ENCODE measurements around the gene RALGPS1. TPM values are rescaled to one million over a fixed set of nuclear protein-coding genes. Genes with fewer than 3 reads are reported as not detected.
A peak's percentile ranks its signal among the peaks of the same experiment; 100 is the strongest.

Gene RALGPS1
- total and polyA plus RNA-seq, 2 donors (not counting 1 experiment from before 2014, with no cell fraction given): 2.0 to 5.9 TPM

- Histone ChIP-seq H3K36me3 (ENCODE audit: control insufficient read depth, insufficient read depth, low read length) (no peaks in the 10 kb centered on the region), H3K4me2 (ENCODE audit: extremely low read depth, insufficient read depth, low read length) (peak overlapping the region; percentile 62), H3K79me2 (ENCODE audit: control insufficient read depth, insufficient read depth, low read length) (no peaks in the 10 kb centered on the region), H3K4me1 (ENCODE audit: control insufficient read depth, extremely low read depth, insufficient read depth, low read length) (peaks cover 8% of the 10 kb centered on the region), H4K20me1 (ENCODE audit: control insufficient read depth, extremely low read depth, insufficient read depth, low read length) (no peaks in the 10 kb centered on the region), H3K9ac (ENCODE audit: insufficient read depth, low read length) (no peak overlapping the region), H2AFZ (ENCODE audit: low read length) (no peak overlapping the region), H3K27me3 (ENCODE audit: control insufficient read depth, insufficient read depth, low read length) (peaks cover 2% of the 10 kb centered on the region), H3K4me3 (replicated peaks in 1 of 4; ENCODE audit: control extremely low read depth in 1 of 4, insufficient read depth in 1 of 4, low read depth in 3 of 4, low read length in 4 of 4) (peak overlapping the region in 1 of 4 experiments; percentile 6), H3K9me3 (ENCODE audit: control insufficient read depth, insufficient read depth, low read depth, low read length) (no peaks in the 10 kb centered on the region), H3K27ac (ENCODE audit: insufficient read depth, low read length) (peak overlapping the region; percentile 32)
- TF ChIP-seq EZH2 (IDR thresholded peaks at IDR 0.05; ENCODE audit: low read length, missing control alignments) (no peak), CTCF (conservative IDR thresholded peaks at IDR 0.05 in 1 of 2, IDR thresholded peaks at IDR 0.05 in 1 of 2; ENCODE audit: low read depth in 1 of 2, low read length in 2 of 2) (no peak)
- peak; percentile 75 to 96 for DNase-seq (ENCODE audit: low read depth in 2 of 2)
Observed at GRCh38 chr9:127154390-127155191, 240.0 kb downstream of the RALGPS1 start.

- no peak for DNase-seq (ENCODE audit: low read depth in 2 of 2)
- Histone ChIP-seq H2AFZ (ENCODE audit: low read length) (no peak overlapping the region), H3K4me1 (ENCODE audit: control insufficient read depth, extremely low read depth, insufficient read depth, low read length) (peaks cover 14% of the 10 kb centered on the region), H3K27me3 (ENCODE audit: control insufficient read depth, insufficient read depth, low read length) (peaks cover 2% of the 10 kb centered on the region), H4K20me1 (ENCODE audit: control insufficient read depth, extremely low read depth, insufficient read depth, low read length) (no peaks in the 10 kb centered on the region), H3K36me3 (ENCODE audit: control insufficient read depth, insufficient read depth, low read length) (no peaks in the 10 kb centered on the region), H3K27ac (ENCODE audit: insufficient read depth, low read length) (no peak overlapping the region), H3K9me3 (ENCODE audit: control insufficient read depth, insufficient read depth, low read depth, low read length) (no peaks in the 10 kb centered on the region), H3K79me2 (ENCODE audit: control insufficient read depth, insufficient read depth, low read length) (no peaks in the 10 kb centered on the region), H3K4me3 (replicated peaks in 1 of 4; ENCODE audit: control extremely low read depth in 1 of 4, insufficient read depth in 1 of 4, low read depth in 3 of 4, low read length in 4 of 4) (no peak overlapping the region), H3K4me2 (ENCODE audit: extremely low read depth, insufficient read depth, low read length) (no peak overlapping the region), H3K9ac (ENCODE audit: insufficient read depth, low read length) (no peak overlapping the region)
- TF ChIP-seq EZH2 (IDR thresholded peaks at IDR 0.05; ENCODE audit: low read length, missing control alignments) (no peak), CTCF (conservative IDR thresholded peaks at IDR 0.05 in 1 of 2, IDR thresholded peaks at IDR 0.05 in 1 of 2; ENCODE audit: low read depth in 1 of 2, low read length in 2 of 2) (no peak)
Observed at GRCh38 chr9:127155314-127155960, 240.9 kb downstream of the RALGPS1 start.

- TF ChIP-seq EZH2 (IDR thresholded peaks at IDR 0.05; ENCODE audit: low read length, missing control alignments): no peak
- TF ChIP-seq CTCF (conservative IDR thresholded peaks at IDR 0.05 in 1 of 2, IDR thresholded peaks at IDR 0.05 in 1 of 2; ENCODE audit: low read depth in 1 of 2, low read length in 2 of 2): no peak
- H3K4me1 ChIP-seq (ENCODE audit: control insufficient read depth, extremely low read depth, insufficient read depth, low read length): peaks cover 24% of the 10 kb centered on the region
- H3K9ac ChIP-seq (ENCODE audit: insufficient read depth, low read length): no peak overlapping the region
- no peak overlapping the region for H2AFZ ChIP-seq (ENCODE audit: low read length)
- H3K4me3 ChIP-seq (replicated peaks in 1 of 4; ENCODE audit: control extremely low read depth in 1 of 4, insufficient read depth in 1 of 4, low read depth in 3 of 4, low read length in 4 of 4): no peak overlapping the region
- no peak overlapping the region for H3K4me2 ChIP-seq (ENCODE audit: extremely low read depth, insufficient read depth, low read length)
- no peaks in the 10 kb centered on the region for H4K20me1 ChIP-seq (ENCODE audit: control insufficient read depth, extremely low read depth, insufficient read depth, low read length)
- H3K27me3 ChIP-seq (ENCODE audit: control insufficient read depth, insufficient read depth, low read length): no peaks in the 10 kb centered on the region
- peak in 1 of 2 donors; percentile 15 for DNase-seq (ENCODE audit: low read depth in 2 of 2)
- no peaks in the 10 kb centered on the region for H3K79me2 ChIP-seq (ENCODE audit: control insufficient read depth, insufficient read depth, low read length)
- H3K36me3 ChIP-seq (ENCODE audit: control insufficient read depth, insufficient read depth, low read length): no peaks in the 10 kb centered on the region
- no peaks in the 10 kb centered on the region for H3K9me3 ChIP-seq (ENCODE audit: control insufficient read depth, insufficient read depth, low read depth, low read length)
- peak overlapping the region; percentile 41 for H3K27ac ChIP-seq (ENCODE audit: insufficient read depth, low read length)
Observed at GRCh38 chr9:127158786-127159324, 244.3 kb downstream of the RALGPS1 start.

Measured in fibroblast of lung (primary cell).